Subcutaneous adipose tissue (tissue), 4 donors: ENCODE data around the gene SNX10. TPM values are rescaled to one million over a fixed set of nuclear protein-coding genes. Genes with fewer than 3 reads are reported as not detected.

Source experiments
- total RNA-seq, 4 donors: library from RNA; depleted of rRNA; stranded (reverse); fragments of >200 nt; gene quantifications; one replicate each; pipeline ENCODE4 v1.1.0, GENCODE V29; 2016
- TF ChIP-seq, protein P1 (sequence below): fragments of 450-650 bp; IDR thresholded peaks from one replicate; pipeline ENCODE4 v1.5.1; 2016; ENCODE audit warnings: low read depth, mild to moderate bottlenecking, control low read depth, antibody characterized with exemption, moderate library complexity

The SNX10 gene
- total RNA-seq, 4 donors from 2014 or later, result 23.9 to 150 (median 68.6) TPM

DNA sequence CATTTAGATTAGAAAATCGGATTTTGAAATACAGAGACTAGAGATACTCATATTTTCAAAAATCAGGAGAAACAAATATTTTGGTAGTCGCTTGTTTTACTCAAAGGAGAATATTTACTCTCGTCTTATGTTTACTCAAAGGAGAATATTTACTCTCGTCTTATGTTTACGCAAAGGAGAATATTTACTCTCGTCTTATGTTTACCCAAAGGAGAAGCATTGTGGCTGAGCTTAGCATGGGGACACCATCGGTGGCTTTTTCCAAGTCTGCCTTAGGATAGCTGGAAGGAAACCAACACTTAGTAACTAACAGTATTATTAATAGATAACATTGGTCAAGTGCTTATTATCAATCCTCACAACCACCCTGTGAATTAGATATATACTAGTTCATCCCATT, 71.8 kb downstream of the SNX10 start:
- TF ChIP-seq, protein P1, sequence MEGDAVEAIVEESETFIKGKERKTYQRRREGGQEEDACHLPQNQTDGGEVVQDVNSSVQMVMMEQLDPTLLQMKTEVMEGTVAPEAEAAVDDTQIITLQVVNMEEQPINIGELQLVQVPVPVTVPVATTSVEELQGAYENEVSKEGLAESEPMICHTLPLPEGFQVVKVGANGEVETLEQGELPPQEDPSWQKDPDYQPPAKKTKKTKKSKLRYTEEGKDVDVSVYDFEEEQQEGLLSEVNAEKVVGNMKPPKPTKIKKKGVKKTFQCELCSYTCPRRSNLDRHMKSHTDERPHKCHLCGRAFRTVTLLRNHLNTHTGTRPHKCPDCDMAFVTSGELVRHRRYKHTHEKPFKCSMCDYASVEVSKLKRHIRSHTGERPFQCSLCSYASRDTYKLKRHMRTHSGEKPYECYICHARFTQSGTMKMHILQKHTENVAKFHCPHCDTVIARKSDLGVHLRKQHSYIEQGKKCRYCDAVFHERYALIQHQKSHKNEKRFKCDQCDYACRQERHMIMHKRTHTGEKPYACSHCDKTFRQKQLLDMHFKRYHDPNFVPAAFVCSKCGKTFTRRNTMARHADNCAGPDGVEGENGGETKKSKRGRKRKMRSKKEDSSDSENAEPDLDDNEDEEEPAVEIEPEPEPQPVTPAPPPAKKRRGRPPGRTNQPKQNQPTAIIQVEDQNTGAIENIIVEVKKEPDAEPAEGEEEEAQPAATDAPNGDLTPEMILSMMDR, result no peak

GRCh38 chr7:26365077-26365900, 73.6 kb downstream of the SNX10 start:
- TF ChIP-seq, protein P1, result no peak

- TF ChIP-seq, protein P1, result no peak
These were observed 74.2 kb downstream of the SNX10 start for GRCh38 chr7:26365901-26366275.

GRCh38 chr7:26367219-26367711, 75.6 kb downstream of the SNX10 start:
- TF ChIP-seq, protein P1, result no peak

- TF ChIP-seq, protein P1, result no peak
These were observed 76.9 kb downstream of the SNX10 start for GRCh38 chr7:26368542-26368941.

DNA sequence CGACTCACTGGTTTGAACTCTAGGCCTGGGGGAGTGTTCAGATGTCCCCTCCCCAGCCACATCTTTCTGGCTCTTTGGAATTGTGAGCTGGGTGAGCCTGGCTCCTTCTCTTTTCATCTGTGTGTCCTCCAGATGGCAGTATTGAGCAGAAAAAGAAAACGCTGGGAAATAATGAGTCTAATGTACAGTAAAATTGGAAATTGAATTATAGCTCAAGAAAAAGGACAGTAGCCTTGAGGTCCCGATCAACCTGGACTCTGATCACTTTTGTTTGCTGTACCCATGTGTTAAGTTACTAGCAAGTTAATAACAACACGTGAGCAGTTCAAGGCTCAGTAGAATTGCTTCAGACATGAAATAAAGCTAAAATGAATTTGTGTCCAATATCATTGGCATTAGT, 77.9 kb downstream of the SNX10 start:
- TF ChIP-seq, protein P1, result no peak

- TF ChIP-seq, protein P1, result no peak
These were observed 78.3 kb downstream of the SNX10 start for GRCh38 chr7:26370011-26370410.
